H1 (cell line): ENCODE results near the gene MORN5. TPM values are rescaled to one million over a fixed set of nuclear protein-coding genes. Genes with fewer than 3 reads are reported as not detected.

Source experiments
- CTCF ChIA-PET: fragments of 300-600 bp; sonication (Branson Sonifier 250); formaldehyde crosslinking; loops from one replicate; lab custom pipeline; 2021; ENCODE audit not compliant: partially characterized antibody; lab: Charles Lee
- POLR2A ChIA-PET: fragments of 300-600 bp; sonication (Branson Sonifier 250); formaldehyde crosslinking; loops from one replicate; lab custom pipeline; 2021; ENCODE audit warnings: inconsistent platforms; ENCODE audit not compliant: partially characterized antibody; lab: Charles Lee
- DNase-seq, 2 experiments: peaks; one replicate each; pipeline versions ENCODE4 v3.0.0 to v3.0.0-alpha.2; 2010 to 2022; ENCODE audit warnings: low spot score in 2 of 2, low read depth in 1 of 2, mixed read lengths in 1 of 2
- FAIRE-seq: peaks from 2 replicates; lab custom pipeline; 2011; peaks lifted over from hg19 to GRCh38; lab: Jason Lieb, UNC
- H2AFZ ChIP-seq: 2 replicates; pipeline ENCODE4 v1.8.1; 2012; ENCODE audit warnings: low read length, inconsistent platforms
- H2AK5ac ChIP-seq: 2 replicates; pipeline ENCODE4 v1.6.1; 2013; ENCODE audit warnings: low read depth, low read length
- H2BK120ac ChIP-seq: replicated peaks from 2 replicates; pipeline ENCODE3; 2013; ENCODE audit warnings: low read depth, low read length, inconsistent platforms
- H2BK12ac ChIP-seq: 2 replicates; pipeline ENCODE4 v1.6.1; 2013; ENCODE audit warnings: low read depth, low read length
- H2BK15ac ChIP-seq: 2 replicates; pipeline ENCODE4 v1.6.1; 2013; ENCODE audit warnings: low read length
- H2BK20ac ChIP-seq: 2 replicates; pipeline ENCODE4 v1.6.1; 2013; ENCODE audit warnings: low read length
- H2BK5ac ChIP-seq: 2 replicates; pipeline ENCODE4 v1.6.1; 2013; ENCODE audit warnings: low read depth, low read length
- H3K14ac ChIP-seq: 2 replicates; pipeline ENCODE4 v1.6.1; 2013; ENCODE audit warnings: inconsistent platforms; ENCODE audit not compliant: insufficient read length
- H3K18ac ChIP-seq: 2 replicates; pipeline ENCODE4 v1.6.1; 2013; ENCODE audit warnings: low read length; ENCODE audit errors: extremely low read depth
- H3K23ac ChIP-seq: 2 replicates; pipeline ENCODE4 v1.6.1; 2013; ENCODE audit warnings: inconsistent platforms; ENCODE audit not compliant: insufficient read length
- H3K23me2 ChIP-seq: 2 replicates; pipeline ENCODE4 v1.6.1; 2013; ENCODE audit warnings: low read depth, low read length
- H3K27ac ChIP-seq: 2 replicates; pipeline ENCODE4 v1.6.1; 2011; ENCODE audit warnings: low read depth, low read length, inconsistent platforms
- H3K27me3 ChIP-seq, 4 experiments: replicated peaks in 1 of 4; 1 replicate in 1 of 4; 2 replicates in 3 of 4; pipeline versions ENCODE4 v1.6.1 to v1.8.1; 2011 to 2013; ENCODE audit warnings: low read length in 3 of 4, mild to moderate bottlenecking in 3 of 4, inconsistent platforms in 2 of 4, mixed read lengths in 2 of 4, moderate library complexity in 1 of 4; ENCODE audit not compliant: control insufficient read depth in 3 of 4, insufficient read depth in 3 of 4; ENCODE audit errors: extremely low read depth in 1 of 4
- H3K36me3 ChIP-seq, 4 experiments: 2 replicates each; pipeline versions ENCODE4 v1.6.1 to v1.8.1; 2011 to 2013; ENCODE audit warnings: mild to moderate bottlenecking in 4 of 4, low read length in 3 of 4, moderate library complexity in 2 of 4, control low read depth in 1 of 4, inconsistent platforms in 1 of 4; ENCODE audit not compliant: insufficient read depth in 4 of 4, control insufficient read depth in 2 of 4
- H3K4ac ChIP-seq: replicated peaks from 2 replicates; pipeline ENCODE3; 2013; ENCODE audit warnings: low read length, low read depth, mixed read lengths, inconsistent platforms; ENCODE audit not compliant: insufficient read length
- H3K4me1 ChIP-seq, 4 experiments: replicated peaks in 1 of 4; 1 replicate in 1 of 4; 2 replicates in 3 of 4; pipeline versions ENCODE4 v1.6.1 to v1.8.1; 2011 to 2013; ENCODE audit warnings: low read length in 3 of 4, inconsistent platforms in 2 of 4, mixed read lengths in 1 of 4; ENCODE audit not compliant: insufficient read depth in 4 of 4, control insufficient read depth in 3 of 4
- H3K4me2 ChIP-seq, 2 experiments: 2 replicates each; pipeline versions ENCODE4 v1.6.1 to v1.8.1; 2011 to 2013; ENCODE audit warnings: low read depth in 2 of 2, low read length in 2 of 2, control low read depth in 1 of 2, inconsistent platforms in 1 of 2, mild to moderate bottlenecking in 1 of 2; ENCODE audit not compliant: insufficient read depth in 1 of 2
- H3K4me3 ChIP-seq, 4 experiments: fragments of 200-600, 300-600 bp in 1 of 4; sonication (generic), shearing (Covaris generic), sonication (Bioruptor Twin) in 1 of 4; 2 replicates each; pipeline versions ENCODE4 v1.5.1 to v1.8.1; 2011 to 2016; ENCODE audit warnings: low read length in 4 of 4, low read depth in 3 of 4, control low read depth in 2 of 4, inconsistent platforms in 2 of 4, mild to moderate bottlenecking in 2 of 4, mixed read lengths in 1 of 4, moderate library complexity in 1 of 4; ENCODE audit not compliant: insufficient read depth in 2 of 4; ENCODE audit errors: extremely low read depth in 1 of 4
- H3K56ac ChIP-seq: replicated peaks from 2 replicates; pipeline ENCODE3; 2013; ENCODE audit warnings: low read depth, mild to moderate bottlenecking, mixed read lengths, low read length, inconsistent platforms; ENCODE audit not compliant: insufficient read length
- H3K79me1 ChIP-seq: 2 replicates; pipeline ENCODE4 v1.6.1; 2013; ENCODE audit warnings: low read depth, low read length, control low read depth
- H3K79me2 ChIP-seq, 2 experiments: 2 replicates each; pipeline versions ENCODE4 v1.6.1 to v1.8.1; 2012 to 2013; ENCODE audit warnings: low read length in 2 of 2, mild to moderate bottlenecking in 2 of 2, inconsistent platforms in 1 of 2; ENCODE audit not compliant: insufficient read depth in 2 of 2, control insufficient read depth in 1 of 2
- H3K9ac ChIP-seq, 4 experiments: replicated peaks in 1 of 4; 1 replicate in 1 of 4; 2 replicates in 3 of 4; pipeline versions ENCODE4 v1.6.1 to v1.8.1; 2011 to 2013; ENCODE audit warnings: low read depth in 3 of 4, low read length in 3 of 4, control low read depth in 2 of 4, mild to moderate bottlenecking in 2 of 4, moderate library complexity in 2 of 4, inconsistent platforms in 1 of 4; ENCODE audit errors: extremely low read depth in 1 of 4
- H3K9me3 ChIP-seq, 2 experiments: 2 replicates each; pipeline versions ENCODE4 v1.6.1 to v1.8.1; 2012 to 2013; ENCODE audit warnings: mild to moderate bottlenecking in 2 of 2, moderate library complexity in 2 of 2, control low read depth in 1 of 2, inconsistent platforms in 1 of 2, low read depth in 1 of 2, low read length in 1 of 2, mixed read lengths in 1 of 2; ENCODE audit not compliant: insufficient read depth in 2 of 2
- H4K20me1 ChIP-seq, 2 experiments: replicated peaks in 1 of 2; 2 replicates each; pipeline versions ENCODE3 to v1.8.1; 2011 to 2013; ENCODE audit warnings: inconsistent platforms in 2 of 2, low read length in 2 of 2, mild to moderate bottlenecking in 1 of 2; ENCODE audit not compliant: insufficient read depth in 2 of 2, control insufficient read depth in 1 of 2
- H4K5ac ChIP-seq: 2 replicates; pipeline ENCODE4 v1.6.1; 2013; ENCODE audit warnings: low read length, low read depth, mixed read lengths, inconsistent platforms; ENCODE audit not compliant: insufficient read length
- H4K8ac ChIP-seq: 2 replicates; pipeline ENCODE4 v1.8.0; 2013; ENCODE audit warnings: mild to moderate bottlenecking, moderate library complexity, low read length, inconsistent platforms; ENCODE audit not compliant: insufficient read depth; ENCODE audit errors: extremely low read depth
- H4K91ac ChIP-seq: replicated peaks from 2 replicates; pipeline ENCODE3; 2013; ENCODE audit warnings: low read length, mixed read lengths, inconsistent platforms; ENCODE audit not compliant: insufficient read length
- BCL11A ChIP-seq, 2 experiments: IDR thresholded peaks; one replicate each; pipeline ENCODE4 v1.6.1; 2011; ENCODE audit warnings: low read depth in 2 of 2, low read length in 2 of 2, mild to moderate bottlenecking in 2 of 2
- CREB1 ChIP-seq: IDR thresholded peaks from 2 replicates; pipeline ENCODE4 v1.6.1; 2012; ENCODE audit warnings: inconsistent platforms
- EP300 ChIP-seq, 2 experiments: IDR thresholded peaks; 1 replicate in 1 of 2; 2 replicates in 1 of 2; pipeline ENCODE4 v1.6.1; 2011 to 2012; ENCODE audit warnings: low read depth in 2 of 2, low read length in 2 of 2, mild to moderate bottlenecking in 2 of 2, borderline replicate concordance in 1 of 2, inconsistent platforms in 1 of 2, moderate library complexity in 1 of 2
- GABPA ChIP-seq: IDR thresholded peaks from 2 replicates; pipeline ENCODE4 v1.6.1; 2011; ENCODE audit warnings: mild to moderate bottlenecking, low read length, moderate library complexity, borderline replicate concordance; ENCODE audit not compliant: insufficient read depth
- HDAC2 ChIP-seq, 2 experiments: fragments of 300-600 bp in 1 of 2; sonication (generic) in 1 of 2; IDR thresholded peaks; 2 replicates each; pipeline ENCODE4 v1.6.1; 2011 to 2012; ENCODE audit warnings: low read depth in 2 of 2, low read length in 2 of 2, mild to moderate bottlenecking in 2 of 2, moderate library complexity in 2 of 2, borderline replicate concordance in 1 of 2, inconsistent platforms in 1 of 2
- JUN ChIP-seq: IDR thresholded peaks from 2 replicates; pipeline ENCODE4 v1.6.1; 2011; ENCODE audit warnings: low read depth, mild to moderate bottlenecking, improper control_type of control experiment, low read length
- SP2 ChIP-seq: IDR thresholded peaks from 2 replicates; pipeline ENCODE4 v1.6.1; 2012; ENCODE audit warnings: mild to moderate bottlenecking, low read length, inconsistent platforms
- WGBS, 2 experiments: shearing (Covaris generic) in 1 of 2; methylation state at CpG; one replicate each; pipeline versions ENCODE4 v1.1.6 to v1.1.7; 2013 to 2015; ENCODE audit warnings: low lambda C conversion rate in 2 of 2, mixed read lengths in 2 of 2, inconsistent platforms in 1 of 2, low coverage in 1 of 2, missing lambda C conversion rate in 1 of 2; ENCODE audit not compliant: insufficient replicate concordance in 2 of 2, insufficient coverage in 1 of 2, insufficient read length in 1 of 2; ENCODE audit errors: extremely low coverage in 1 of 2, missing lambda C conversion rate in 1 of 2; 5-methylcytosine and 5-hydroxymethylcytosine counted together
- polyA plus RNA-seq, 7 experiments: library from polyadenylated mRNA; depleted of rRNA in 3 of 7; stranded (reverse) in 5 of 7; unstranded in 2 of 7; fragments of >200 nt in 5 of 7; fragments of 200-250 nt in 2 of 7; gene quantifications; 1 replicate in 5 of 7; 2 replicates in 1 of 7; 4 replicates in 1 of 7; pipeline versions ENCODE4 v1.2.1 to v1.2.3, GENCODE V29; 2011 to 2013; ENCODE audit warnings: missing spikeins in 2 of 7, mixed read lengths in 2 of 7
- total RNA-seq: library from RNA; stranded (reverse); fragmentation: NEBNext Ultra II Directional; extraction: Animal tissue kit (Norgen Biotek cat#: 25700); gene quantifications from 2 replicates; pipeline ENCODE4 v1.2.1, GENCODE V29; 2021
- TF ChIP-seq, protein P1 (sequence below): IDR thresholded peaks from 2 replicates; pipeline ENCODE4 v1.6.1; 2012; ENCODE audit warnings: inconsistent platforms
- TF ChIP-seq, protein P2 (sequence below): IDR thresholded peaks from 2 replicates; pipeline ENCODE4 v1.6.1; 2012; ENCODE audit warnings: low read length, inconsistent platforms

MORN5 gene
- total and polyA plus RNA-seq, 2 of the 8 experiments (the other 6 are each of a cell fraction or from before 2014, with no cell fraction given), result not detected

DNA sequence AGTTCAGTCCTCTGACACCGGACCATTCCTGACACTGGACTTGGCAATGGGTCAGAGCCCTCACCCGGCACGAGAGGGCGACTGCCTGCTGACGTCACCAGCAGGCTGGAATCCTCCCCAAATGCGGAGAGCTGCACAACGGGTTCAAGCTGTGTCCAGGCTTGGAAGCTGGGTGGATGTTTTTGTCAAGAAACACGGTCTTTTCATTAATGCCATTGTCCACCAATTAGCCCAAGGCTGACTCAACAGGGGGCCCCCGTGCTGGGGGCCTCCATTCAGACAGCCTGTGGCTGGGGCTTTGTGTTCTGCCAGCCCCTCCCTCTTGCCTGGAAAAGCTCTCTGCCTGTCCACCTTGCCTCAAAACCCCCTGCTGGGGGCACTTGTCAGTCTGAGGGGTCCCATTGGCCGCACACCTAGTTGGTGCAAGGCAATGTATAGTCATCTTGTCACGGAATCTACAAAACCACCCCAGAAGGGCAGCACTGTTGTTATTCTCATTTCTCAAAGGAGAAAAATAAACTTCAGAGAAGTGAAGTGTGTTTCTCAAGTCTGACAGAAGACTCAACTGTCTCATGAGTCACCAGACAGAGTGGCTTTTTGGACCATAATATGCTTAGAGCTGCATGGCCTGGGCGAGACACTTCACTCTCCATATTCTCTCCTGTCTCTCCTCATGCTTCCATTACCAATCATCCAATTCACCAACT is 24.7 kb upstream of the MORN5 start:
- no peak overlapping the region for H4K8ac ChIP-seq
- H3K4me3 ChIP-seq, result no peak overlapping the region

More for the DNA sequence above, 24.7 kb upstream of the MORN5 start:
- no peak overlapping the region for H4K5ac ChIP-seq
- H3K79me2 ChIP-seq, result no peaks in the 10 kb centered on the region
- no peak overlapping the region for H2AK5ac ChIP-seq
- CTCF ChIA-PET, result interaction anchor here (0.6 to 9.9 kb wide), 13 partner anchors 11 to 216 kb away, joined by 3 to 152 read pairs (median 4); partner anchors contain the start of genes MORN5 and NDUFA8
- H3K56ac ChIP-seq, result no peak overlapping the region
- 0 out of 2 replicates have a peak, but pooled peaks cover 2% of the 10 kb centered on the region for H3K23me2 ChIP-seq
- H3K27me3 ChIP-seq, result peaks cover 0 to 5% (median 3%) of the 10 kb centered on the region in 4 experiments; a peak in 3 of 7 replicates
- H2AFZ ChIP-seq, result no peak overlapping the region; the same call in 1 of the 2 replicates
- 48% methylated on average over 12 of the region's 12 CpGs; no CpG with 5 or more reads in 1 of the 2 experiments for WGBS, 2 experiments
- no peak overlapping the region for H2BK12ac ChIP-seq
- H3K4me1 ChIP-seq, result peaks cover 16 to 21% (median 18%) of the 10 kb centered on the region in 4 experiments
- H2BK5ac ChIP-seq, result no peak overlapping the region; the same call in 1 of the 2 replicates
- peak in 1 of 2 experiments; percentile 53 for DNase-seq
- H2BK20ac ChIP-seq, result no peak overlapping the region
- H3K9ac ChIP-seq, result no peak overlapping the region
- no peak overlapping the region for H2BK120ac ChIP-seq
- no peak overlapping the region for H2BK15ac ChIP-seq
- TF ChIP-seq CREB1, result peak; percentile 58
- TF ChIP-seq SP2, result no peak
- no peak for TF ChIP-seq BCL11A (IDR thresholded peaks at IDR 0.05; ENCODE audit: low read depth in 2 of 2, low read length in 2 of 2)
- no peak for TF ChIP-seq JUN
- TF ChIP-seq GABPA, result no peak
- TF ChIP-seq, protein P1, sequence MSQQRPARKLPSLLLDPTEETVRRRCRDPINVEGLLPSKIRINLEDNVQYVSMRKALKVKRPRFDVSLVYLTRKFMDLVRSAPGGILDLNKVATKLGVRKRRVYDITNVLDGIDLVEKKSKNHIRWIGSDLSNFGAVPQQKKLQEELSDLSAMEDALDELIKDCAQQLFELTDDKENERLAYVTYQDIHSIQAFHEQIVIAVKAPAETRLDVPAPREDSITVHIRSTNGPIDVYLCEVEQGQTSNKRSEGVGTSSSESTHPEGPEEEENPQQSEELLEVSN, result no peak
- no peak for TF ChIP-seq HDAC2 (IDR thresholded peaks at IDR 0.05; ENCODE audit: borderline replicate concordance in 1 of 2, low read depth in 2 of 2, low read length in 2 of 2)
- no peak for TF ChIP-seq EP300 (IDR thresholded peaks at IDR 0.05; ENCODE audit: borderline replicate concordance in 1 of 2, low read depth in 2 of 2, low read length in 2 of 2)
- TF ChIP-seq, protein P2, sequence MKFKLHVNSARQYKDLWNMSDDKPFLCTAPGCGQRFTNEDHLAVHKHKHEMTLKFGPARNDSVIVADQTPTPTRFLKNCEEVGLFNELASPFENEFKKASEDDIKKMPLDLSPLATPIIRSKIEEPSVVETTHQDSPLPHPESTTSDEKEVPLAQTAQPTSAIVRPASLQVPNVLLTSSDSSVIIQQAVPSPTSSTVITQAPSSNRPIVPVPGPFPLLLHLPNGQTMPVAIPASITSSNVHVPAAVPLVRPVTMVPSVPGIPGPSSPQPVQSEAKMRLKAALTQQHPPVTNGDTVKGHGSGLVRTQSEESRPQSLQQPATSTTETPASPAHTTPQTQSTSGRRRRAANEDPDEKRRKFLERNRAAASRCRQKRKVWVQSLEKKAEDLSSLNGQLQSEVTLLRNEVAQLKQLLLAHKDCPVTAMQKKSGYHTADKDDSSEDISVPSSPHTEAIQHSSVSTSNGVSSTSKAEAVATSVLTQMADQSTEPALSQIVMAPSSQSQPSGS, result peak; percentile 42; the same call in 1 of the 2 replicates
- no peak overlapping the region for H3K27ac ChIP-seq
- peak overlapping the region in 1 of 2 experiments; percentile 10; a peak in 1 of 4 replicates for H3K4me2 ChIP-seq
- H3K36me3 ChIP-seq, result no peaks in the 10 kb centered on the region
- no peaks in the 10 kb centered on the region for H3K9me3 ChIP-seq
- no peak for FAIRE-seq
- H4K91ac ChIP-seq, result no peak overlapping the region
- H3K18ac ChIP-seq, result no peak overlapping the region
- H3K23ac ChIP-seq, result no peak overlapping the region
- H3K4ac ChIP-seq, result no peak overlapping the region
- no peak overlapping the region for H3K14ac ChIP-seq
- no peaks in the 10 kb centered on the region for H3K79me1 ChIP-seq
- POLR2A ChIA-PET, result no interaction called here
- peaks cover 0 to 1% of the 10 kb centered on the region in 2 experiments for H4K20me1 ChIP-seq
